Lower leg skin (tissue), 4 donors: Measurements from ENCODE around the gene SLC39A2. TPM values are rescaled to one million over a fixed set of nuclear protein-coding genes. Genes with fewer than 3 reads are reported as not detected.
A peak's percentile ranks its signal among the peaks of the same experiment; 100 is the strongest.

Experiments
- DNase-seq, 2 donors: peaks; one replicate each; pipeline ENCODE4 v3.0.0-alpha.2; 2019; ENCODE audit warnings: low spot score in 2 of 2
- H3K4me3 ChIP-seq: fragments of 200-600 bp; sonication (generic); 2 replicates; pipeline ENCODE4 v1.5.1; 2017; ENCODE audit warnings: mild to moderate bottlenecking, low read depth; ENCODE audit not compliant: poor library complexity, severe bottlenecking
- POLR2A ChIP-seq, 2 donors: fragments of 450-650 bp; IDR thresholded peaks; one replicate each; pipeline ENCODE4 v1.6.1; 2016 to 2017; ENCODE audit warnings: antibody characterized with exemption in 2 of 2, mild to moderate bottlenecking in 1 of 2, moderate library complexity in 1 of 2
- WGBS, 2 donors: methylation state at CpG; one replicate each; pipeline ENCODE4 v1.1.5; 2018; 5-methylcytosine and 5-hydroxymethylcytosine counted together
- intact Hi-C: fragments of 100-400 bp; cut with DNase I; formaldehyde crosslinking; loops from one replicate; pipeline ENCODE4 v1.15.0; 2023; ENCODE audit warnings: low total_unique reads
- total RNA-seq, 4 donors: library from RNA; depleted of rRNA; stranded (reverse); fragments of >200 nt; gene quantifications; one replicate each; pipeline ENCODE4 v1.1.0, GENCODE V29; 2016
- TF ChIP-seq, protein P1 (sequence below), 3 donors: fragments of 450-650 bp; IDR thresholded peaks; one replicate each; pipeline ENCODE4 v1.5.1; 2016; ENCODE audit warnings: antibody characterized with exemption in 3 of 3, mild to moderate bottlenecking in 3 of 3, moderate library complexity in 2 of 3

The SLC39A2 gene
- total RNA-seq, 4 donors from 2014 or later, result 25.3 to 117 (median 46.9) TPM

DNA sequence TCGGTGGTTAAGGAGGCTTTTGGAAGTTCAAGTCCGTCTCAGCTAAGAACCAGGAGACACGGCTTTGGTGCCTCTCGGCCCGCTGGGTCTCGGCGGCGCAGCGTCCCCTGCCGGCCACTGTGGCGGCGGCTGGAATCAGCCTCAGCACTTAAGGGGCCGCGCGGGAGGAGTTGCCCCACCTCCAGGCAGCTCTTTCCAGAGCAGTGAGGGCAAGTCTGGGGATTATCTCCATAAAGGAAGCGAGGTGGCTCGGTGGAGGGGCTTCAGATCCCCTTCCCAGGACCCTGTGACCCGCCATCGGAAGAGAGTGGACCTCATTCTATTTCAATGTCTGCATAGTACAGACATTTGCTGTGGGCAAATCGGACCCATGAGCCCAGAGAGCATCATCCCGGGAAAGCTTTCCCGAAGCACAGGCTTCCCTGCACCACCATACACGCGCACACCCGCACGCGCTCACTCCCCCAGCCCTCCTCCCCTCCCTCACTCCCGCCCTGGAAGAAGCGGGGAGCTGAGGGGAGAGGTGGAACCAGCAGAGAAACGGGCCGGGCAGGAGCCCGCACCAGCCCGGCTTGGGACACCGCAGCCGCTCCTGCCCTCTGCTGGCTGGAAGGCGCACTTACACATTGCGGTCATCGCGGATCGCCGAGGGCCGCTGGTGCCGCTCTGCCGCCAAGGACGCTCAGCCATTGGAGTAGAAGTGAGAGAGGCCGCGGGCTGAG, 27.9 kb upstream of the SLC39A2 start:
- H3K4me3 ChIP-seq, result peak overlapping the region; percentile 30
- 0 to 1% methylated on average over 43 to 47 of the region's 47 CpGs for WGBS, 2 donors
- peak; percentile 75 to 96 for DNase-seq
- TF ChIP-seq, protein P1, sequence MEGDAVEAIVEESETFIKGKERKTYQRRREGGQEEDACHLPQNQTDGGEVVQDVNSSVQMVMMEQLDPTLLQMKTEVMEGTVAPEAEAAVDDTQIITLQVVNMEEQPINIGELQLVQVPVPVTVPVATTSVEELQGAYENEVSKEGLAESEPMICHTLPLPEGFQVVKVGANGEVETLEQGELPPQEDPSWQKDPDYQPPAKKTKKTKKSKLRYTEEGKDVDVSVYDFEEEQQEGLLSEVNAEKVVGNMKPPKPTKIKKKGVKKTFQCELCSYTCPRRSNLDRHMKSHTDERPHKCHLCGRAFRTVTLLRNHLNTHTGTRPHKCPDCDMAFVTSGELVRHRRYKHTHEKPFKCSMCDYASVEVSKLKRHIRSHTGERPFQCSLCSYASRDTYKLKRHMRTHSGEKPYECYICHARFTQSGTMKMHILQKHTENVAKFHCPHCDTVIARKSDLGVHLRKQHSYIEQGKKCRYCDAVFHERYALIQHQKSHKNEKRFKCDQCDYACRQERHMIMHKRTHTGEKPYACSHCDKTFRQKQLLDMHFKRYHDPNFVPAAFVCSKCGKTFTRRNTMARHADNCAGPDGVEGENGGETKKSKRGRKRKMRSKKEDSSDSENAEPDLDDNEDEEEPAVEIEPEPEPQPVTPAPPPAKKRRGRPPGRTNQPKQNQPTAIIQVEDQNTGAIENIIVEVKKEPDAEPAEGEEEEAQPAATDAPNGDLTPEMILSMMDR (IDR thresholded peaks at IDR 0.05), result peak in 1 of 3 donors; percentile 80
- TF ChIP-seq POLR2A (IDR thresholded peaks at IDR 0.05), result no peak
- intact Hi-C loops, result no loop called here

DNA sequence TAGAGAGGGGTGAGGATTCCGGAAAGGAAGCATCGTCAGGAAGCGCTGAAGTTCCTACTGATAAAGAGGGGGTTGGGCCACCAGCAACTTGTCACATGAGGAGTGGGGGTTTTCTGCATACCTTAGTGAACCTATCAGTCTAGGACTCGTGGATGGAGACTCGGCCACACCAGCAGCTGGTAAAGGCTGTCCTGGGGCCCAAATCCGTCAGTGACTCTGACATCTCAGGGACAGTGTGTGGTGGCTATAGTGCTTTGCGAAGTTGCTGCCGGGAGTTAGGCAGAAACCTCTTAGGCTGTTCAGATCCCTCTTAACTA, 27.4 kb upstream of the SLC39A2 start:
- intact Hi-C loops, result no loop called here

GRCh38 chr14:20973501-20973900, 25.6 kb upstream of the SLC39A2 start:
- 91 to 96% methylated on average over 3 of the region's 3 CpGs for WGBS, 2 donors
- intact Hi-C loops, result no loop called here

More for the DNA sequence above, 27.4 kb upstream of the SLC39A2 start:
- H3K4me3 ChIP-seq, result no peak overlapping the region
- no peak for TF ChIP-seq POLR2A (IDR thresholded peaks at IDR 0.05)
- TF ChIP-seq, protein P1 (IDR thresholded peaks at IDR 0.05), result no peak
- DNase-seq, result no peak
- WGBS, 2 donors, result 12 to 18% methylated on average over 8 of the region's 8 CpGs

GRCh38 chr14:20976291-20976690, 22.8 kb upstream of the SLC39A2 start:
- TF ChIP-seq, protein P1 (IDR thresholded peaks at IDR 0.05), result no peak
- no peak for TF ChIP-seq POLR2A (IDR thresholded peaks at IDR 0.05)
- intact Hi-C loops, result no loop called here

More at GRCh38 chr14:20973501-20973900, 25.6 kb upstream of the SLC39A2 start:
- no peak overlapping the region for H3K4me3 ChIP-seq
- no peak for TF ChIP-seq POLR2A (IDR thresholded peaks at IDR 0.05)
- TF ChIP-seq, protein P1 (IDR thresholded peaks at IDR 0.05), result no peak
- no peak for DNase-seq

DNA sequence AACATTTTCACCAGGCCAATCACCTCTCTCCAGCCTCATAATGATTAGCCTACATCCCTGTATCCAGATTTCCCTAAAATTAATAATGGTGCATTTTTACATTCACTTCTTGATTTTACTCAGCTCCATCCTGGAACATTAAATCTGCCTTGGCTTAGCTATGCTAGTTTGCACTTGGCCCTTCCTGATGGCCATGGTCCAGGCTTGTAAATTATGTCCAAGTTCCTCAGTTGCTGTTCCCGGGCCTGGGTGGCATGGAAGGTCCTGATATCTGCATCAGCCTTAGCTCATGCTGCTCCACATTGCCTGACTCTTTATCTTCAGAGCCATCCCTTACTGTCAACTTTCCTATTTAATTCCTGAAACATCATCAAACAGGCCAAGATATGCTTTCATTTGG, 20.4 kb upstream of the SLC39A2 start:
- DNase-seq, result no peak
- H3K4me3 ChIP-seq, result no peak overlapping the region
- no peak for TF ChIP-seq POLR2A (IDR thresholded peaks at IDR 0.05)
- TF ChIP-seq, protein P1 (IDR thresholded peaks at IDR 0.05), result no peak
- intact Hi-C loops, result no loop called here
- 35 to 64% methylated on average over 1 of the region's 1 CpG for WGBS, 2 donors

More at GRCh38 chr14:20976291-20976690, 22.8 kb upstream of the SLC39A2 start:
- no peak overlapping the region for H3K4me3 ChIP-seq
- 95 to 100% methylated on average over 1 of the region's 1 CpG for WGBS, 2 donors
- no peak for DNase-seq

DNA sequence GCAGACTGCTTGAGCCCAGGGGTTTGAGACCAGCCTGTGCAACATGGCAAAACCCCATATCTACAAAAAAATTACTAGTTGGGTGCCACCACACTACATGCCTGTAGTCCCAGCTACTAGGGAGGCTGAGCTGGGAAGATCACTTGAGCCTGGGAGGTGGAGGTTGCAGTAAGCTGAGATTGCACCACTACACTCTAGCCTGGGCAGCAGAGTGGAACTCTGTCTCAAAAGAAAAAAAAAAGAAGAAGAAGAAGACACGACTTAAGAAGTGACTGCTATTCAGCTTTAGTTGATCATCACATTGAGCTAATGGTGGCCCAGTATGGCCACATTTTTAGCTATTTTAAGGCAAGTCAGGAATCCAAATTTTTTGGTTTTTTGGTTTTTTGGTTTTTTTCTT, 18.2 kb upstream of the SLC39A2 start:
- WGBS, 2 donors, result 57 to 84% methylated on average over 1 of the region's 1 CpG
- intact Hi-C loops, result no loop called here

More for the DNA sequence above, 18.2 kb upstream of the SLC39A2 start:
- TF ChIP-seq, protein P1 (IDR thresholded peaks at IDR 0.05), result no peak
- no peak for TF ChIP-seq POLR2A (IDR thresholded peaks at IDR 0.05)
- no peak overlapping the region for H3K4me3 ChIP-seq
- no peak for DNase-seq
